H9 (cell line): Measurements from ENCODE around the gene TMEM209. TPM values are rescaled to one million over a fixed set of nuclear protein-coding genes. Genes with fewer than 3 reads are reported as not detected.

Experiments used
- DNase-seq: peaks from one replicate; pipeline ENCODE4 v3.0.0-alpha.2; 2017
- H2AFZ ChIP-seq: one replicate; pipeline ENCODE4 v1.6.1; 2013; ENCODE audit warnings: mild to moderate bottlenecking, low read length, control low read depth, moderate library complexity
- H2AK5ac ChIP-seq: 2 replicates; pipeline ENCODE4 v1.6.1; 2013; ENCODE audit warnings: low read length, control low read depth, mixed read lengths; ENCODE audit not compliant: insufficient read length
- H2BK120ac ChIP-seq: one replicate; pipeline ENCODE4 v1.6.1; 2013; ENCODE audit warnings: low read depth, mild to moderate bottlenecking, low read length, control low read depth, inconsistent platforms; ENCODE audit not compliant: poor library complexity, severe bottlenecking
- H2BK12ac ChIP-seq: 2 replicates; pipeline ENCODE4 v1.6.1; 2013; ENCODE audit warnings: low read length, control low read depth, mixed read lengths, low read depth; ENCODE audit not compliant: insufficient read length
- H2BK15ac ChIP-seq: 2 replicates; pipeline ENCODE4 v1.6.1; 2013; ENCODE audit warnings: low read depth, low read length, control low read depth
- H2BK20ac ChIP-seq: one replicate; pipeline ENCODE4 v1.6.1; 2013; ENCODE audit warnings: low read depth, mild to moderate bottlenecking, low read length, control low read depth, inconsistent platforms; ENCODE audit not compliant: poor library complexity, severe bottlenecking
- H2BK5ac ChIP-seq: 2 replicates; pipeline ENCODE4 v1.6.1; 2013; ENCODE audit warnings: low read length, control low read depth, mixed read lengths; ENCODE audit not compliant: insufficient read length
- H3K14ac ChIP-seq: 2 replicates; pipeline ENCODE4 v1.6.1; 2013; ENCODE audit warnings: low read length, control low read depth; ENCODE audit not compliant: insufficient read depth
- H3K18ac ChIP-seq: 2 replicates; pipeline ENCODE4 v1.6.1; 2013; ENCODE audit warnings: low read depth, mild to moderate bottlenecking, mixed read lengths, low read length, control low read depth; ENCODE audit not compliant: insufficient read length
- H3K23ac ChIP-seq: 2 replicates; pipeline ENCODE4 v1.6.1; 2013; ENCODE audit warnings: low read length, control low read depth, mixed read lengths, low read depth; ENCODE audit not compliant: insufficient read length
- H3K23me2 ChIP-seq: 2 replicates; pipeline ENCODE4 v1.6.1; 2013; ENCODE audit warnings: low read depth, mild to moderate bottlenecking, mixed read lengths, low read length, control low read depth; ENCODE audit not compliant: insufficient read length, poor library complexity, severe bottlenecking
- H3K27ac ChIP-seq: 2 replicates; pipeline ENCODE4 v1.5.1; 2013; ENCODE audit warnings: low read length, control low read depth, mixed read lengths, low read depth; ENCODE audit not compliant: insufficient read length
- H3K27me3 ChIP-seq: 2 replicates; pipeline ENCODE4 v1.6.1; 2013; ENCODE audit warnings: low read length, control low read depth, inconsistent platforms; ENCODE audit not compliant: insufficient read depth
- H3K4ac ChIP-seq: 2 replicates; pipeline ENCODE4 v1.6.1; 2013; ENCODE audit warnings: low read depth, mild to moderate bottlenecking, control low read depth, inconsistent platforms, low read length, moderate library complexity
- H3K4me1 ChIP-seq: 2 replicates; pipeline ENCODE4 v1.6.1; 2013; ENCODE audit warnings: low read length, control low read depth, inconsistent platforms; ENCODE audit not compliant: insufficient read depth
- H3K4me2 ChIP-seq: 2 replicates; pipeline ENCODE4 v1.6.1; 2013; ENCODE audit warnings: low read length, control low read depth, mixed read lengths; ENCODE audit not compliant: insufficient read length, insufficient read depth
- H3K56ac ChIP-seq: 2 replicates; pipeline ENCODE4 v1.6.1; 2013; ENCODE audit warnings: low read depth, mild to moderate bottlenecking, mixed read lengths, low read length, control low read depth; ENCODE audit not compliant: insufficient read length
- H3K79me1 ChIP-seq: 2 replicates; pipeline ENCODE4 v1.6.1; 2013; ENCODE audit warnings: low read depth, mild to moderate bottlenecking, moderate library complexity, low read length, control low read depth, inconsistent platforms; ENCODE audit not compliant: insufficient read depth, poor library complexity, severe bottlenecking
- H3K79me2 ChIP-seq: 2 replicates; pipeline ENCODE4 v1.6.1; 2013; ENCODE audit warnings: low read length, control low read depth, inconsistent platforms; ENCODE audit not compliant: insufficient read depth
- H3K9ac ChIP-seq: 2 replicates; pipeline ENCODE4 v1.6.1; 2013; ENCODE audit warnings: low read length, control low read depth, mixed read lengths; ENCODE audit not compliant: insufficient read length; ENCODE audit errors: extremely low read depth
- H3K9me3 ChIP-seq: one replicate; pipeline ENCODE4 v1.6.1; 2013; ENCODE audit warnings: low read depth, low read length, inconsistent platforms; ENCODE audit not compliant: control insufficient read depth
- H3T11ph ChIP-seq: one replicate; pipeline ENCODE4 v1.6.1; 2013; ENCODE audit warnings: mild to moderate bottlenecking, low read length, control low read depth, inconsistent platforms
- H4K20me1 ChIP-seq: one replicate; pipeline ENCODE4 v1.6.1; 2013; ENCODE audit not compliant: control insufficient read depth, insufficient read length, insufficient read depth
- H4K5ac ChIP-seq: 2 replicates; pipeline ENCODE4 v1.6.1; 2013; ENCODE audit warnings: low read depth, mild to moderate bottlenecking, mixed read lengths, low read length, control low read depth; ENCODE audit not compliant: insufficient read length
- H4K8ac ChIP-seq: replicated peaks from 2 replicates; pipeline ENCODE4 v1.6.1; 2013; ENCODE audit warnings: low read length, control low read depth, mixed read lengths, low read depth; ENCODE audit not compliant: insufficient read length
- H4K91ac ChIP-seq: 2 replicates; pipeline ENCODE4 v1.6.1; 2013; ENCODE audit warnings: low read depth, mild to moderate bottlenecking, moderate library complexity, mixed read lengths, low read length, control low read depth; ENCODE audit not compliant: insufficient read length
- H3K27ac Mint-ChIP-seq, 3 experiments: 2 replicates in 2 of 3; 3 replicates in 1 of 3; pipeline ENCODE4 v1.8.0; 2020 to 2021; ENCODE audit warnings: mixed read lengths in 3 of 3, mild to moderate bottlenecking in 1 of 3, moderate library complexity in 1 of 3
- H3K27me3 Mint-ChIP-seq: 2 replicates; pipeline ENCODE4 v1.8.0; 2021; ENCODE audit warnings: low read depth, mild to moderate bottlenecking, moderate library complexity, mixed read lengths
- H3K36me3 Mint-ChIP-seq, 3 experiments: 2 replicates in 2 of 3; 3 replicates in 1 of 3; pipeline ENCODE4 v1.8.0; 2020 to 2021; ENCODE audit warnings: low read depth in 3 of 3, mixed read lengths in 3 of 3; ENCODE audit not compliant: insufficient read depth in 1 of 3
- H3K4me1 Mint-ChIP-seq, 2 experiments: 2 replicates each; pipeline ENCODE4 v1.8.0; 2020; ENCODE audit warnings: mixed read lengths in 2 of 2
- H3K4me3 Mint-ChIP-seq, 2 experiments: 2 replicates in 1 of 2; 3 replicates in 1 of 2; pipeline ENCODE4 v1.8.0; 2020 to 2021; ENCODE audit warnings: mild to moderate bottlenecking in 2 of 2, mixed read lengths in 2 of 2, moderate library complexity in 1 of 2
- H3K9me3 Mint-ChIP-seq, 2 experiments: 2 replicates in 1 of 2; 3 replicates in 1 of 2; pipeline ENCODE4 v1.8.0; 2020; ENCODE audit warnings: mild to moderate bottlenecking in 2 of 2, mixed read lengths in 2 of 2, moderate library complexity in 1 of 2
- CTCF ChIP-seq: fragments of 200-600 bp; sonication (generic); conservative IDR thresholded peaks from 3 replicates; pipeline ENCODE4 v1.8.0; 2021; ENCODE audit warnings: antibody characterized with exemption, mild to moderate bottlenecking
- WGBS: extraction: QIAGEN DNeasy Blood & Tissue Kit; methylation state at CpG from one replicate; pipeline ENCODE4 v1.1.7; 2013; ENCODE audit warnings: missing lambda C conversion rate, low lambda C conversion rate, mixed read lengths; ENCODE audit not compliant: insufficient read length; ENCODE audit errors: extremely low coverage; 5-methylcytosine and 5-hydroxymethylcytosine counted together
- total RNA-seq: library from RNA; stranded (reverse); gene quantifications from 2 replicates; pipeline ENCODE4 v1.2.1, GENCODE V29; 2021

TMEM209 gene
- total RNA-seq, 1 experiment from 2014 or later: 30.8 TPM

- no peak overlapping the region for H4K5ac ChIP-seq
- H2AK5ac ChIP-seq: no peak overlapping the region
- TF ChIP-seq CTCF: no peak
- no peak overlapping the region for H3K18ac ChIP-seq
- H3K27ac Mint-ChIP-seq: no peak overlapping the region
- H3K9ac ChIP-seq: no peak overlapping the region
- H3K36me3 Mint-ChIP-seq: peaks cover 23 to 69% (median 58%) of the 10 kb centered on the region in 3 experiments; a peak in 6 of 7 replicates
- no peaks in the 10 kb centered on the region for H3K79me1 ChIP-seq
- H3K23ac ChIP-seq: no peak overlapping the region
- H3K4me2 ChIP-seq: no peak overlapping the region
- no peak overlapping the region for H3K14ac ChIP-seq
- H3K4ac ChIP-seq: no peak overlapping the region
- H3K9me3 ChIP-seq: no peaks in the 10 kb centered on the region
- no peaks in the 10 kb centered on the region for H3K79me2 ChIP-seq
- no peak overlapping the region for H2AFZ ChIP-seq
- H3K27ac ChIP-seq: no peak overlapping the region
- H2BK20ac ChIP-seq: no peak overlapping the region
- H3K4me1 Mint-ChIP-seq: no peaks in the 10 kb centered on the region
- no peaks in the 10 kb centered on the region for H3K27me3 Mint-ChIP-seq
- no peaks in the 10 kb centered on the region; a peak in 1 of 5 replicates for H3K9me3 Mint-ChIP-seq
- H3K27me3 ChIP-seq: no peaks in the 10 kb centered on the region
- no peak overlapping the region for H3K56ac ChIP-seq
- H4K20me1 ChIP-seq: no peaks in the 10 kb centered on the region
- H3K4me3 Mint-ChIP-seq: no peak overlapping the region
- no peak overlapping the region for H4K8ac ChIP-seq
- no peak overlapping the region for H2BK12ac ChIP-seq
- H2BK120ac ChIP-seq: no peak overlapping the region
- DNase-seq: no peak
- no peak overlapping the region for H2BK5ac ChIP-seq
- no peak overlapping the region for H4K91ac ChIP-seq
- no peak overlapping the region for H2BK15ac ChIP-seq
- no peak overlapping the region for H3T11ph ChIP-seq
- no peaks in the 10 kb centered on the region for H3K4me1 ChIP-seq
- no CpG with 5 or more reads among the region's 7 CpGs for WGBS
- no peaks in the 10 kb centered on the region for H3K23me2 ChIP-seq
These were observed 13.4 kb downstream of the TMEM209 start for GRCh38 chr7:130191791-130192190.
